GM18858 (cell line): ENCODE results near the gene TMUB1.
A peak's percentile ranks its signal among the peaks of the same experiment; 100 is the strongest.

Experiments used
- ATAC-seq: cut with Tn5 transposase; IDR thresholded peaks from one replicate; pipeline ENCODE4 v1.9.1; 2021; ENCODE audit not compliant: unreplicated experiment

Gene TMUB1

DNA sequence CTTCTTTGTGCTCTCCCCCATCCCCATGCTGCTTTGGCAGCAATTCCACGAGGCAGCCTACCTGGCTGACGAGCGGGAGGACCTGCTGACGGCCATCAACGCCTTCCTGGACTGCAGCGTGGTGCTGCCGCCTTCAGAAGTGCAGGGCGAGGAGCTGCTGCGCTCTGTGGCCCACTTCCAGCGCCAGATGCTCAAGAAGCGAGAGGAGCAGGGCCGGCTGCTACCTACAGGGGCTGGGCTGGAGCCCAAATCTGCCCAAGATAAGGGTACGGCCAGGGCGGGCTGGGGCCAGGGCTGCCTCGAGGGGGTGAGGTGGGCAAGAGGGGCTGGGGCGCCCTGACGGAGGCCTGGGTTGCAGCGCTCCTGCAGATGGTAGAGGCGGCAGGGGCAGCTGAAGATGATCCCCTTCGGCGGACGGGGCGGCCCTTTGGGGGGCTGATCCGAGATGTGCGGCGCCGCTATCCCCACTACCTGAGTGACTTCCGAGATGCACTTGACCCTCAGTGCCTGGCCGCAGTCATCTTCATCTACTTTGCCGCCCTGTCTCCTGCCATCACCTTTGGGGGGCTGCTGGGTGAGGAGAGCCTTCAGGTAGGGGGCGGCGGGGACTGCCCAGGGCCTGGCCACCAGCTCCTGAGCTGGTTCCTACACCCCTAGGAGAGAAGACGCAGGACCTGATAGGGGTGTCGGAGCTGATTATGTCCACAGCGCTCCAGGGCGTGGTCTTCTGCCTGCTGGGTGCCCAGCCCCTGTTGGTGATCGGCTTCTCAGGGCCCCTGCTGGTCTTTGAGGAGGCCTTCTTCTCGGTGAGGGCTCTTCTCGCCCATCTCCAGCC, 12.0 kb downstream of the TMUB1 start:
- ATAC-seq = no peak

DNA sequence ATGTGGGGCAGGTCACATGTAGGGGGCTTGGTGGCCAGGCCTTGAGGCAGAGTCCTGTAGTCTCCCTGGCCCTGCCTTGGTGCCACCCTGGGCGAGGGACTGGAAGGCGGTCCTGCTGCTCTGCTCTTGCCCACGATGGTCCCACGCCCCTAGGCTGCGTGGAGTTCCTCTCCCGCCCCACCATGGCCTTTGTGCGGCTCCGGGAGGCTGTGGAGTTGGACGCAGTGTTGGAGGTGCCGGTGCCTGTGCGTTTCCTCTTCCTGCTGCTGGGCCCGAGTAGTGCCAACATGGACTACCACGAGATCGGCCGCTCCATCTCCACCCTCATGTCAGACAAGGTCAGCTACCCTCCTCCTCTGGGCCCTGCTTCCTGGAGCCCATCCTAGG, 12.7 kb downstream of the TMUB1 start:
- no peak for ATAC-seq

DNA sequence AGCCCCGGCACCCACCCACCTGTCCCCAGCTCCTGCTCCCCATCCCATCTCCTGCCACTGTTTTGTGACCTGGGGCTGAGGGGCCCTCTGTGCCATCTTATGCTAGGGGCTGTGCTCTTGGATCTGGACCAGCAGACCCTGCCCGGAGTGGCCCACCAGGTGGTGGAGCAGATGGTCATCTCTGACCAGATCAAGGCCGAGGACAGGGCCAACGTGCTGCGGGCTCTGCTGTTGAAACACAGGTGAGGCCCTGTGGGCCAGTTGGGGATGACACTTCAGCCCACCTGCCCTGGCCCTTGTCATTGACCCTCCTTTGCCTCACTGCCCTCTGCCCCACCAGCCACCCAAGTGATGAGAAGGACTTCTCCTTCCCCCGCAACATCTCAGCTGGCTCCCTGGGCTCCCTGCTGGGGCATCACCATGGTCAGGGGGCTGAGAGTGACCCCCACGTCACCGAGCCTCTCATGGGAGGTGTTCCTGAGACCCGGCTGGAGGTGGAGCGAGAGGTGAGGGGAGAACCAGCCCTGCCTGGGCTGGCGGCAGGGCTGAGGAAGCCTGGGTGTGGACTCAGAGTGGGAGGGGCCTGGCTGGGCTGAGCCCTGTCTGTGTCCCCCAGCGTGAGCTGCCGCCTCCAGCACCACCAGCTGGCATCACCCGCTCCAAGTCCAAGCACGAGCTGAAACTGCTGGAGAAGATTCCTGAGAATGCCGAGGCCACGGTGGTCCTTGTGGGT, 13.3 kb downstream of the TMUB1 start:
- ATAC-seq = no peak

DNA sequence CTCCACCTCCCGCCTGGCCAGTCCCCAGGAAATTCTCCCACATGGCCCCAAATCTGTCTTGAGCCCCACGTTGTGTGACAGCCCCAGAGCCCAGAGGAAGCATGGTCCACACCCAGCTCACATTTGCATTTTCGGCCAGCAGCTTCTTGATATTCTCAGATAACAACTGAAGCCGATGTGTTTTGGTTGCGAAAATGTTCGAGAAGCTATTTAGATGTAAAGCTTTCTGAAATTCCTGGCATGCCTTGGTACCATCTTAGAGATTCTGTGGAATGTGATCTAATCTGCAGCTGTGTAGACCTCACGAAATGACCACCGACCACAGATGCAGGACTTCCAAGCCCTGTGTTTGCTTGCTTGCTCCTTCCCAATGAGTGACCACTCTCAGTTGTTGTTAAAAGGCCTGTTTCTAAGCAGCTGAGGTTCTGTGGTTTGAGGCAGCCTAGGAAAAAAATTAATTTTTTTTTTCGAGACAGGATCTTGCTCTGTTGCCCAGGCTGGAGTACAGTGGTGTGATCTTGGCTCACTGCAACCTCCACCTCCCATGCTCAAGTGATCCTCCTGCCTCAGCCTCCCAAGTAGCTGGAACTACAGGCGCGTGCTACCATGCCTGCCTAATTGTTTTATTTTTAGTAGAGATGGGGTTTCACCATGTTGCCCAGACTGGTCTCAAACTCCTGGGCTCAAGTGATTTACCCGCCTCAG, 15.1 kb downstream of the TMUB1 start:
- no peak for ATAC-seq

DNA sequence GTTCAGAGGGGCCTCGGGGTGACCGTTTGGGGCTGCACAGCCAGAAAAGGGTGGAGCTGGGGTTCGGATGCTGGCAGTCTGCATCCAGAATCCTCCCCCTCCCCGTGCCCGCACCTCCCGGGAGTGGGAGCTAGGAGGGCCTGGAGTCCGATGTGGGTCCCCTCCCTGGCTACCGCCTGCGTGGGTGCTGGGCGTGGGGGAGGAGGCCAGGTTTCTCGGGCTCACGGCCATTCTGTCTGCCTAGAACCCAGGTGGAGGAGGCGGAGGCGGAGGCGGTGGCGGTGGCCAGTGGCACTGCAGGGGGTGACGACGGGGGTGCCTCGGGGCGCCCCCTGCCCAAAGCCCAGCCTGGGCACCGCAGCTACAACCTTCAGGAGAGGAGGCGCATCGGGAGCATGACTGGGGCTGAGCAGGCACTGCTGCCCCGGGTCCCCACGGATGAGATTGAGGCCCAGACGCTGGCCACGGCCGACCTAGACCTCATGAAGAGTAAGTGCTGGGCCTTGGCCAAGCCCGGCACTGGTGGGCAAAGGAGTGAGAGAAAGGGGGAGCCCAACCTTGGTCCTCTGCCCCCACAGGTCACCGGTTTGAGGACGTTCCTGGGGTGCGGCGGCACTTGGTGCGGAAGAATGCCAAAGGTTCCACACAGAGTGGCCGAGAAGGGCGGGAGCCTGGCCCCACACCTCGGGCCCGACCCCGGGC, 16.9 kb downstream of the TMUB1 start:
- no peak for ATAC-seq

DNA sequence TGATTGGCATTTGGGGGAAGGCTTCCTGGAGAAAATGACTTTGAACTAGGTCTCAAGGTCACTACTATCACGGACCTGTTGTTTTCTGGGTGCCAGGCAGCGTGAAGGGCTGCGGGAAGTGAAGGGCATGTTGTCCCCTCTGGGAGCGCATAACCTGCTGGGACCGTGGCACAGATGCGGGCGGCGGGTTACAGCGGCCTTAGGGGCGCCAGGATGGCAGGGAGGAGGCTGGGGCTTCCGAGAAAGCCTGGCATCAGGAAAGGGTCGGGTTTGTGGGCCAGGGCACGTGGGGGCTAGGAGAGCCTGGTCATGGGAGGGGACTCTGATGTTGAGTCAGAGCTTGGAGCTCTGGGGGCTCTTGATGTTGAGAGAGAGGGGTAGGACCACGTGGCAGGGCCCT, 17.8 kb downstream of the TMUB1 start:
- ATAC-seq = no peak

DNA sequence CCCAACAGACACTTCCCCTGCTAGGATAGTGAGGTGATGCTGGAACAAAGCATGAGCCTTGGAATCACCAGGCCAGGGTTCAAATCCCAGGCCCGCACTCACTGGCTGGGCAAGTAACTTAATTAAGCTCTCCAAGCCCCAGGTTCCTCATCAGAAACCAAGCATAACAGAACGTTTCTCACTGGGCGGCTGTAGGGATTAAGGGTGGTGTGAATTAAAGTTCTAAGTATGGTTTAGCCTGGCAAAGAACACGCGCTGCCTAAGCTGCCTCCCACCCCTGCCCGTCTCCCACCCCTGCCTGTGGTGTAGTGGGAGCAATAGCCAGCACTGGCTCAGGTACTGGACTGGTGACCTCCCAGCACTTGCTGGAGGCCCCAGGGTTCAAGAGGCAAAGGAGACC, 18.3 kb downstream of the TMUB1 start:
- ATAC-seq = no peak

DNA sequence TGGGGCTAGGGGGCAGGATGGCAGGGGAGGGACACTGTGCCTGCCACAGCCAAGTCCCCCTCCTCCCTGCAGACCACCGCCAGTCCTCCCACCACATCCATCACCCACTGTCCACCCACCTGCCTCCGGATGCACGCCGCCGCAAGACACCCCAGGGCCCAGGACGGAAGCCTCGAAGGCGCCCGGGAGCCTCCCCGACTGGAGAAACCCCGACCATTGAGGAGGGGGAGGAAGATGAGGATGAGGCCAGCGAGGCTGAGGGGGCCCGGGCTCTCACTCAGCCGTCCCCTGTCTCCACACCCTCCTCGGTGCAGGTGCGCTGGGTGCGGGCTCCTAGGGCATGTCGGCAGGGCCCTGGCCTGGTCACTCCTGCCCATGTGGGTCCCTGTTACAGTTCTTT, 18.8 kb downstream of the TMUB1 start:
- ATAC-seq = no peak

DNA sequence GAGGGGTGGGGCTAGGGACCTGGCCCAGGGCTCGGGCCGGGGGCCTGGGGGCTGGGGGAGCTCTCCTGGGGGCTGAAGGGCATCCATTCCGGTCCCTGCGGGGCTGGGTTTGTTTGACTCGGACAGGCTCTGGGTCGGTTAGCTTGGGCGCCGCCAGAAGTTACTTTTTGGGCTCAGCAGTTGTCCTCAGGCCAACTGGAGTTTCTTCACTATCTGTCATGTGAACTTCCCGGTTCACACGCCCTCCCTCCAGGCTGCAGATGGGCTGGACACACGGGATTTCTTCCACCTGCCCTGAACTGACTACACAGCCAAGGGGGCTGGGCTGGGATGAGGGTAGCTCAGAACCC, 20.1 kb downstream of the TMUB1 start:
- ATAC-seq = no peak

DNA sequence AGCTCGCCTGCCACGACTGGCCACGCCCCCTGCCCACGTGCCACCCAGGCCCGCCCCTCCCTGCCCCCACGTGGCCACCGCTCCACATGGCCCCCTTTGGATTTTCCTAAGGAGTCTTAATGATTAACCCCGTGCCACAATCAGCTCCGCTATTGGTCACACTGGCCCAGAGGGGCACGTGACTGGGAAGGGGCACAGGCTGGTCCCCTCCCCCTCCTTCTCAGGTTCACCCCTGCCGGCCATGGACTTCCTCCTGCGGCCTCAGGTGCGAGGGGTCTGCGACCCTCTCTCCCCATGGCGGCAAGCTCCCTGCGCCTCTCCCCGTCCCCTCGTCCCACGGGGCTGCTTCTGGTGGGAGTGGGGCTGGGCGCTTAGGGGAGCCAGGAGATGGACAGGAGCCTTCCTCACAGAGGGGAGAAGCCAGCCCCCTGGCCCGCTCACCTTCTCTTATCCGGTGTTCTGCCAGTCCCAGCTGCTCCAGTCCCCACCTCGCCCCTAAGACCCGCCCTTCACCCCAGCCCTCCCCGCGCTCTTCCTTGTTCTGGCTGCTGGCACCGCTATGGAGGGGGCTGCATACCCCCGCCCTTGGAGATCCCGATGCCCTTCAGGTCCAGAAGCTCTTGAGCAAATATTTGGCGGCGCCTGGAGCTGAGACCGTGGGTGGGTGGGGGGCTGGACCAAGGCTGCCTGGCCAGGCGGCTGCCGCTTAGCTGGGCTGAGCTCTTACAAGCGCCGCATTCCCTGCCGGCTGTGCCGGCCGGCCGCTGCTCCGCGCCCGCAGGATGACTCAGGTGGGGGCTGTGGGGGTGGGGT, 20.7 kb downstream of the TMUB1 start:
- ATAC-seq = no peak

DNA sequence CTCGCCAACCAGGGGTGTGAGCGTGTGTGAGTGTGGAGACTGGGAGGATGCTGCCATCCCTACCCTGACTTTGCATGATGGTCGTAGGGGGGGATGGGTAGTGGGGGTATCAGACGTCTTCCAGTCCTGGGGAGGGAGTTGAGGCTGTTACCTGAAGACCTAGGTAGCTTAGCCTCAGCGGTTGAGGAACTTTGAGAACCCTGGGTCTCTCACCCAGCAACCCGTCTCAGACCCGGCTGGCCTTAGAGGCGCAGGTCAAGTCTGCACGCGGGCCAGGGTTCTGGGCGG, 21.2 kb downstream of the TMUB1 start:
- ATAC-seq = no peak

DNA sequence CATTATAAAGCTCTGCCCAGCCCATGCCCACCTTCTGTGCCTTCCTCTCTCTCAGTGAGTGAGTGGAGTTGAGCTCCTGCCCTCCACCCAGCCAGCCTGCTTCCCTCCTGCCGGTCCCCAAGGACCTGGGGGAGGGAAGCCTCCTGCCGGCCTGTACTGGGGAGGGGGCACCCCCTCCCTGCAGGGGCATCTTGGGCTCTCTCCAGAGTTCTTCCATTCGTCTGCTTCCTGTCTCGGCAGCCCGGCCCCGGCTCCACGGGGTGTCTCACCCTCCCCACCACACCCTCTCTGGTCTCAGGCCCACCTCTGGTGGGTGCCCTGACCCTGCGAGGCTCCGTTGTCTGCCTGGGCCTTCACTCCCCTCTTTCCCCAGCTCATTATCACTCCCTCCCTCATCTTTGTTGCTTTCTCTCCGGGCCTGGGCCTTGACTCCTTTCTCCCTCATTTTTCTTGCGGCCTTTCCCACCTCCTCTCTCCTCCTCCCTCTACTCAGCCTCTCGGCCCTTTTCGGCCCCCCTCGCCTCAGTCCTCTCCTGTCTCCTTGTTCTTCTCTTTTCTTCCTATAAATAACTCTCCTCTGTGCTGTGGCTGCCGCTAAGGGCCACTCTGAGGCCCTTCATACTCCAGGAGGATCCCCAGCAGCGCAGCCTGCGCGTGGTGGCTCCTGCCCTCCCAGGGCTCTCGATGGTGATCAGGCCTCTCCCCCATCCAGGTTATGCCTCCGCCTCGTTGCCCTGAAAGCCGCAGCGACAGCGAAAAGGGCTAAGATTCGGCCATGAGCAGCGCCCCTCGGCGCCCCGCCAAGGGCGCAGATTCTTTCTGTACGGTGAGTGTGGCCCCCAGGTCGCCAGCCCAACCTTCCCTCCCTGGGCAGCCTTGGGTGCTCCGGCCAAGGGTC, 21.8 kb downstream of the TMUB1 start:
- ATAC-seq = no peak

DNA sequence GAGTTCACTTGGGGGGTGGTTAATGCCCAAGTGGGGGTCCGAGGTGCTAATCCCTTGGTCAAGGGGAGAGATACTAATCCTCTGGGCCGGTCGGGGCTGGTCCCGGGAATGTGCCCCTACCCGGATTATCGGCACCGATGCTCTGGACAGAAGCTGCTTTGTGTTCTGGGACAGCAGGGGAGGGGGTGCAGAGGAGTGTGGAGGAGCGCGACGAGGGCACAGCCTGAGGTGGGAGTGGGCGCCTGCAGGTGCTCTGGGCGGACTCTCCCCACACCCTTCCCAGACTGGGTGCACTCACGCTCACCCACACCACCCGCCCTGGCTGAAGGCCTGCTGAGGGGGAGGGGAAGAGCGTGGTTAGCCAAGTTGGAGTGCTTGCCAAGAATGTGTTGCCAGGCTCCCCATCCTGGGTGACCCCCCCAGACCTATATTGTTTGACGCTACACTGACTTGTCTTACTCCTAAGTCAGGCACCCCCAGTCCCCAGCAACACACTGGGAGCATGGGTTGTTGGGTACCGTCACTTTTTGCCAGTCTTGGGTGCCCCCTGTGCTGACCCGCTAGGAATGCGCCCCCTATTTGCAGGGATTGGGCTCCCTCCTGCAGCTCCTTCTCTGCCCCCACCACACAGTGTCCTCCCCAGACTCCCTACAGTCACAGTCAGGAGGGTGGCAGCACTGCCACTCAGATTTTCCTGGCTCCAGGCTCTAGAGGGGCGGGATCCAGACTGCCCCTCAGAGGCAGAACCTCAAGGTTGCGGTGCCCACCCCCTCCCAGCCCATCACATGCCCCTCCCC, 22.7 kb downstream of the TMUB1 start:
- ATAC-seq = no peak

DNA sequence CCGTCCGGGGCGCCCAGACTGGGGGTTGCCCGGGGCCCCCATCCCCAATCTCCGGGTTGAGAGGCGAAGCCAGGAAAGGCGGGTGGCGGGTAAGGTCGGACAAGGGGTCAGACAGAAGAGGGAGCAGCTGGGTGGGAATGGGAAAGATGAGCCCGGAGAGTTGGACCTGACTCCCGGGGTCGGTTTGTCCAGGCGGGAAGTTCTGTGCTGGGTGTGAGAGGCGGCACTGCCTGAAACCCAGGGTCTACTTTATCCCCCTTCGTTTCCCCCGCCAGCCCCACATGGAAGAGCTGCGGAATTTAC, 23.2 kb downstream of the TMUB1 start:
- no peak for ATAC-seq

DNA sequence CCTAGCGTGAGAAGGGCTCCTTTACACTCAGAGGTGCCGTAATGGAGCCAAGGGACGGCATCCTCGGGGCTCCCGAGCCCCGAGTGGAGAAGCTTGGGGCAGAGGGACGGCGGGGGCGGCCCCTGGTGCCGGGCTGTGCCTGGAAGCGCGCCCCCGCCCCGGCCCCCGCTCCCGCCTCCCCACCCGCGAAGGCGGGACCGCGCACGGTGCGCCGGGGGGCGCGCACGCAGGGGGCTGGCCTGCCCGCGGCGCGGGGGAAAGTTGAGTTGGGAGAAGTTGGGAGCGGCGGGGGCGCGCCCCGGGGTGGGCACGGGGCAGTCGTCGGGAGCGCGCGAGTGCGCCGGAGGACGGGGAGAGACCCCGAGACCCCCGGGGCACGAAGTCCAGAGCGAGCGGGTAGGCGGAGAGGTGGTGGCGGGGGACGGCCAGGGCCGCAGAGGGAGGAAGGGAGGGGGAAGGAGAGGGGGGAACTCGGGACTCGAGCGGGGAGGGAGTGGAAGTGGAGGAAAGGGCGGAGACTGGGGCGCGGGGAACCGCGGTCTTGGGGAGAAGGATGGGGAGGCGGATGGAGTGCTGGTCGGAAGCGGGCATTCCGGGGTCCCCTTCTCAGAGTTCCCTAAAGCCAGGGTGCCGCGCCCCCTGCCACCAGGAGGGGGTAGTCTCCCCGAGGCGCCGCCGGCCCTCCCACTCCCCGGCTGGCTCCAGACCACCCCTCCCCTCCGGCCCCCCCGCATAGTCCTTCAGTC, 23.8 kb downstream of the TMUB1 start, which contains the start of gene SLC4A2:
Gene SLC4A2, plus strand, starts transcription at position 223 of the 746 bp plus-strand sequence. CDS start 2,399 bp downstream, outside the sequence.
- no peak for ATAC-seq

DNA sequence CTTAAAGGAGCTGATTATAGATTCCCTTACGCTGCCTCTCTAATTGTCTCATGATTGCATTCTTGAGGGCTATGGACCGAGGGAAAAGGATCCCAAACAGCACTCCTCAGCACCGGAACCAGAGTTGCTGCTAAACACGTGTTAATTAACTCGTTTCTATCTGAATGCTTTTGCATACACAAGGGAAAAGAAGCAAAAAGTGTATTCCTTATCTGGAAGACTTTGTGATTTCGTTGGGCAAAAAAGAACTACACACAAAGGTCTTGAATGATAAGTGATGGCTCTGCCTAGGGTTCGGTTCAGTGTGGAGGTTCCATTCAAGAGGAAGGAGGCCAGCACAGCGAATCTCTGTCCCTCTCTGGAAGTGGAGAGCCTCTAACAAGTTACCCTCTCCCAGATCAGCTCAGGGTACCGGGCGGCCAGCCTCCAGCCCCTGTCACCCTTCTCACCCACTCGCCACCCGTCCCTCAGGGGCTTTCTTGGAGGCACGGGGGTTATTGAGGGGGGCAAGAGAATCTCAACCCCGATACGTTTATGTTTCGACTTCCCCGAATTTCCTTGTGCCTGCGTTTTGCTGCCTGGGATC, 24.4 kb downstream of the TMUB1 start:
- ATAC-seq = no peak

DNA sequence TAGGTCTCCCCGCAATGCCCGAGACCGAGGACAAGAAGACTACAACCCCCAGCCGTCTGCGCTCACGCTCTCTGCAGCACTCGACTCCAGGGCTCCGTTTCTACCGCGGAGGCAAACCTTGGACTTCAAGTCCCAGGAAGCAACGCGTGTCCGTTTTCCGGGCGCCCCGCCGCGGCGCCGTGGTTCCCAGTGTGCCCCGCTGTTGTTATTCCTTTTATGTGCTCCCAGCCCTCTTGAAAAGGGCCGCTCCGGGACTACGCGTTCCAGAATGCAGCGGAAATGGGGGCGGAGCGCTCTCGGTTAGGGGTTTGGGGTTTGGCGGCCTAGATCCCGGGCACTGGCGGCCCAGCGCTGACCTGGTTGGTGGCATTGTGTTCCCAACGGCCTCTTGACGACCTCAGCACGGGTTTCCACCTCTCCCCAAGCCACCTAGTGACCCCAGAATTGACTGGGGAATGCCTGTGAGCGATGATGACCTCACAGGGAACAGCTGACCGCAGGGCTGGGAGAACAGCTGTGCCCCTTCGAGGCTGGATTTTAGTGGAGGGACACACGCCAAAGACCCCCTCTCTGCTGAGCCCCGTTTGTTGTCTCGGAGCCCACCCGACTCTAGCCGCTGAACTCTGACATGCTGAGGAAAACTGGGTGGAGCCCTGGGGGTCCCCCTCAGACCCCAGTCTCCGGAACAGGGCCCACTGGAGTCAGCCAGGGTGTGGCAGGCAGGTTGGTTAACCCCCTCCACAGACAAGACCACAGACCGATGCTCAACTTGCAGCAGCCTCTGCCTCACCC, 25.1 kb downstream of the TMUB1 start:
- ATAC-seq = peak; percentile 81
